GM19238 (cell line): Measurements from ENCODE around the gene RBPJ.
"Not testable (repeated sequence)": the region's sequence is repeated elsewhere in the genome, so short reads cannot be mapped to it uniquely, and the experiment has no call there.

ENCODE experiments used
- DNase-seq: peaks from one replicate; pipeline ENCODE4 v3.0.0; 2011; ENCODE audit warnings: low spot score; ENCODE audit not compliant: insufficient read length

Gene RBPJ

GRCh38 chr4:26334366-26334765 is 13.6 kb downstream of the RBPJ start:
- no peak for DNase-seq

- DNase-seq = no peak
Observed at GRCh38 chr4:26337612-26338011, 16.8 kb downstream of the RBPJ start.

- no peak for DNase-seq
Observed at GRCh38 chr4:26342328-26343037, 21.7 kb downstream of the RBPJ start.

GRCh38 chr4:26343038-26343398 is 22.2 kb downstream of the RBPJ start:
- DNase-seq = no peak

GRCh38 chr4:26344901-26345564 is 24.2 kb downstream of the RBPJ start:
- no peak for DNase-seq

- no peak for DNase-seq
Observed at GRCh38 chr4:26345565-26345938, 24.7 kb downstream of the RBPJ start.

GRCh38 chr4:26346203-26346620 is 25.4 kb downstream of the RBPJ start:
- no peak for DNase-seq

- no peak for DNase-seq
Observed at GRCh38 chr4:26349496-26349895, 28.7 kb downstream of the RBPJ start.

GRCh38 chr4:26351685-26352084 is 30.9 kb downstream of the RBPJ start:
- no peak for DNase-seq

GRCh38 chr4:26354491-26354890 is 33.7 kb downstream of the RBPJ start:
- DNase-seq = no peak

- DNase-seq = no peak
Observed at GRCh38 chr4:26355392-26356052, 34.7 kb downstream of the RBPJ start.

- DNase-seq = no peak
Observed at GRCh38 chr4:26356081-26356501, 35.3 kb downstream of the RBPJ start.

GRCh38 chr4:26359521-26359920 is 38.7 kb downstream of the RBPJ start:
- DNase-seq = not testable (repeated sequence)

GRCh38 chr4:26360273-26360672 is 39.5 kb downstream of the RBPJ start:
- DNase-seq = no peak

GRCh38 chr4:26360864-26361263 is 40.0 kb downstream of the RBPJ start:
- no peak for DNase-seq

- DNase-seq = no peak
Observed at GRCh38 chr4:26361297-26361696, 40.5 kb downstream of the RBPJ start.

- DNase-seq = no peak
Observed at GRCh38 chr4:26362745-26363439, 42.1 kb downstream of the RBPJ start.

- no peak for DNase-seq
Observed at GRCh38 chr4:26365537-26366150, 44.8 kb downstream of the RBPJ start.

GRCh38 chr4:26367811-26368210 is 47.0 kb downstream of the RBPJ start:
- DNase-seq = no peak

GRCh38 chr4:26368685-26369084 is 47.9 kb downstream of the RBPJ start:
- DNase-seq = no peak

- no peak for DNase-seq
Observed at GRCh38 chr4:26369132-26369531, 48.3 kb downstream of the RBPJ start.

- DNase-seq = no peak
Observed at GRCh38 chr4:26369581-26369980, 48.8 kb downstream of the RBPJ start.
